HepG2 (cell line): Measurements from ENCODE around the gene MMS19. TPM values are rescaled to one million over a fixed set of nuclear protein-coding genes. Genes with fewer than 3 reads are reported as not detected.
A peak's percentile ranks its signal among the peaks of the same experiment; 100 is the strongest.

Experiments used
- EP300 ChIP-seq, 3 experiments: sonication (generic) in 1 of 3; formaldehyde crosslinking in 1 of 3; IDR thresholded peaks; 2 replicates each; pipeline versions ENCODE4 v1.5.1 to v1.6.1; 2011 to 2020; ENCODE audit warnings: low read depth in 2 of 3, low read length in 2 of 3, borderline replicate concordance in 1 of 3, improper control_type of control experiment in 1 of 3, mild to moderate bottlenecking in 1 of 3, missing genetic modification reagents in 1 of 3, moderate library complexity in 1 of 3
- HINFP ChIP-seq: sonication (generic); formaldehyde crosslinking; IDR thresholded peaks from 2 replicates; pipeline ENCODE4 v1.4.0; 2020; ENCODE audit warnings: low read depth, mild to moderate bottlenecking, missing genetic modification reagents
- KDM5B ChIP-seq: sonication (generic); formaldehyde crosslinking; IDR thresholded peaks from 2 replicates; pipeline ENCODE4 v1.4.0; 2020; ENCODE audit warnings: missing genetic modification reagents, mild to moderate bottlenecking, borderline replicate concordance
- KLF13 ChIP-seq: sonication (generic); formaldehyde crosslinking; IDR thresholded peaks from 2 replicates; pipeline ENCODE4 v1.4.0; 2020; ENCODE audit warnings: mild to moderate bottlenecking, missing genetic modification reagents
- LBX2 ChIP-seq: sonication (generic); formaldehyde crosslinking; IDR thresholded peaks from 2 replicates; pipeline ENCODE4 v1.5.0; 2020; ENCODE audit warnings: missing genetic modification reagents, mild to moderate bottlenecking, borderline replicate concordance
- RERE ChIP-seq: IDR thresholded peaks from 2 replicates; pipeline ENCODE4 v1.6.1; 2016; ENCODE audit warnings: low read depth, missing genetic modification reagents, missing compliant biosample characterization
- SNAPC4 ChIP-seq: sonication (generic); formaldehyde crosslinking; IDR thresholded peaks from 2 replicates; pipeline ENCODE4 v1.4.0; 2020; ENCODE audit warnings: mild to moderate bottlenecking, missing genetic modification reagents
- U2AF2 ChIP-seq: fragments of 200-400 bp; formaldehyde crosslinking; IDR thresholded peaks from 2 replicates; pipeline ENCODE4 v1.6.1; 2017; ENCODE audit warnings: low read depth, mild to moderate bottlenecking, low read length
- ZKSCAN5 ChIP-seq: sonication (generic); formaldehyde crosslinking; IDR thresholded peaks from 2 replicates; pipeline ENCODE4 v1.5.1; 2020; ENCODE audit warnings: mild to moderate bottlenecking, missing genetic modification reagents
- ZNF274 ChIP-seq: sonication (generic); formaldehyde crosslinking; IDR thresholded peaks from 2 replicates; pipeline ENCODE4 v1.5.1; 2020; ENCODE audit warnings: mild to moderate bottlenecking, missing genetic modification reagents
- ZNF296 ChIP-seq: sonication (generic); formaldehyde crosslinking; conservative IDR thresholded peaks from 2 replicates; pipeline ENCODE4 v1.5.0; 2020; ENCODE audit warnings: mild to moderate bottlenecking, missing genetic modification reagents
- ZNF552 ChIP-seq: sonication (generic); formaldehyde crosslinking; IDR thresholded peaks from 2 replicates; pipeline ENCODE4 v1.9.0; 2022; ENCODE audit warnings: missing genetic modification reagents, mild to moderate bottlenecking, borderline replicate concordance
- ZNF619 ChIP-seq: sonication (generic); formaldehyde crosslinking; IDR thresholded peaks from 2 replicates; pipeline ENCODE4 v1.4.0; 2020; ENCODE audit warnings: mild to moderate bottlenecking, missing genetic modification reagents
- ZNF724P ChIP-seq: sonication (generic); formaldehyde crosslinking; IDR thresholded peaks from 2 replicates; pipeline ENCODE4 v1.8.0; 2022; ENCODE audit warnings: missing genetic modification reagents, borderline replicate concordance
- ZSCAN31 ChIP-seq: sonication (generic); formaldehyde crosslinking; IDR thresholded peaks from 2 replicates; pipeline ENCODE4 v1.5.0; 2020; ENCODE audit warnings: low read depth, mild to moderate bottlenecking, missing genetic modification reagents
- polyA plus RNA-seq, 8 experiments: library from polyadenylated mRNA; depleted of rRNA in 3 of 8; stranded (reverse) in 7 of 8; unstranded in 1 of 8; fragments of >200 nt; fragmentation: Illumina TruSeq in 4 of 8; extraction: Trizol in 4 of 8; gene quantifications; 2 replicates each; pipeline versions ENCODE4 v1.2.1 to v1.2.3, GENCODE V29; 2011 to 2016; ENCODE audit warnings: low read depth in 4 of 8, missing spikeins in 1 of 8, mixed read lengths in 1 of 8; ENCODE audit not compliant: insufficient read depth in 1 of 8
- total RNA-seq, 5 experiments: library from RNA; depleted of rRNA; stranded (reverse); fragments of >200 nt; fragmentation: Illumina TruSeq; extraction: Trizol; gene quantifications; 2 replicates each; pipeline ENCODE4 v1.2.3, GENCODE V29; 2016; ENCODE audit warnings: low read depth in 1 of 5

The MMS19 gene
- total and polyA plus RNA-seq, 2 of the 13 experiments (the other 11 are each of a cell fraction or from before 2014, with no cell fraction given), result 76.4 to 107 TPM

GRCh38 chr10:97498841-97499560 lies 779 bp upstream of the MMS19 start, which contains the start of gene UBTD1 (continued):
- TF ChIP-seq SNAPC4 (CRISPR knock-in tag) (no peak), ZNF552 (no peak), ZSCAN31 (CRISPR knock-in tag) (0 out of 2 replicates have a peak, but pooled peaks have one; percentile 12), ZNF724P (no peak), RERE (CRISPR knock-in tag) (0 out of 2 replicates have a peak, but pooled peaks have one; percentile 4), KLF13 (CRISPR knock-in tag) (no peak), EP300 (IDR thresholded peaks at IDR 0.05; ENCODE audit: low read depth in 2 of 2, low read length in 2 of 2) (no peak), EP300 (CRISPR knock-in tag; IDR thresholded peaks at IDR 0.05; ENCODE audit: borderline replicate concordance) (no peak), ZNF274 (CRISPR knock-in tag) (no peak; the same call in 1 of the 2 replicates), ZNF296 (CRISPR knock-in tag) (no peak), HINFP (CRISPR knock-in tag) (no peak), LBX2 (CRISPR knock-in tag) (no peak), ZNF619 (CRISPR knock-in tag) (no peak), ZKSCAN5 (CRISPR knock-in tag) (no peak), U2AF2 (no peak), KDM5B (CRISPR knock-in tag) (peak; percentile 43; the same call in 1 of the 2 replicates)
